Measurements from ENCODE around the gene GABRD. TPM values are rescaled to one million over a fixed set of nuclear protein-coding genes. Genes with fewer than 3 reads are reported as not detected.

Gene GABRD
- total RNA-seq, 2 donors from 2014 or later = not detected

GRCh38 chr1:1996207-1996651 is 22.9 kb upstream of the GABRD start:
- ATAC-seq (ENCODE audit: insufficient number of reproducible peaks, low FRiP score, low read depth) (no peak), DNase-seq (ENCODE audit: low spot score) (no peak)
- Histone ChIP-seq H3K36me3 (no peaks in the 10 kb centered on the region), H3K4me1 (ENCODE audit: control insufficient read depth in 1 of 2, low read depth in 2 of 2) (no peaks in the 10 kb centered on the region), H3K4me3 (no peak overlapping the region), H3K27me3 (replicated peaks; ENCODE audit: insufficient read depth) (no peaks in the 10 kb centered on the region), H3K27ac (no peak overlapping the region), H3K9me3 (no peaks in the 10 kb centered on the region)
- no peak for TF ChIP-seq CTCF (IDR thresholded peaks at IDR 0.05)

- no peak overlapping the region for H3K27ac ChIP-seq
- TF ChIP-seq CTCF (IDR thresholded peaks at IDR 0.05) = no peak
- H3K4me1 ChIP-seq (ENCODE audit: control insufficient read depth in 1 of 2, low read depth in 2 of 2) = no peaks in the 10 kb centered on the region
- no peaks in the 10 kb centered on the region for H3K36me3 ChIP-seq
- ATAC-seq (ENCODE audit: insufficient number of reproducible peaks, low FRiP score, low read depth) (no peak), DNase-seq (ENCODE audit: low spot score) (no peak)
- no peaks in the 10 kb centered on the region for H3K9me3 ChIP-seq
- H3K27me3 ChIP-seq (replicated peaks; ENCODE audit: insufficient read depth) = peaks cover 6% of the 10 kb centered on the region
- H3K4me3 ChIP-seq = no peak overlapping the region
Measured at GRCh38 chr1:1997576-1997975, 21.6 kb upstream of the GABRD start.

GRCh38 chr1:2000432-2000831 is 18.7 kb upstream of the GABRD start:
- Histone ChIP-seq H3K27me3 (replicated peaks; ENCODE audit: insufficient read depth) (peaks cover 13% of the 10 kb centered on the region), H3K36me3 (no peaks in the 10 kb centered on the region), H3K9me3 (no peaks in the 10 kb centered on the region), H3K4me3 (no peak overlapping the region), H3K27ac (no peak overlapping the region), H3K4me1 (ENCODE audit: control insufficient read depth in 1 of 2, low read depth in 2 of 2) (no peaks in the 10 kb centered on the region)
- no peak for DNase-seq (ENCODE audit: low spot score)
- no peak for TF ChIP-seq CTCF (IDR thresholded peaks at IDR 0.05)
- ATAC-seq (ENCODE audit: insufficient number of reproducible peaks, low FRiP score, low read depth) = no peak

GRCh38 chr1:2000850-2001249 is 18.3 kb upstream of the GABRD start:
- no peak for DNase-seq (ENCODE audit: low spot score)
- H3K4me1 ChIP-seq (ENCODE audit: control insufficient read depth in 1 of 2, low read depth in 2 of 2) = no peaks in the 10 kb centered on the region
- no peak for ATAC-seq (ENCODE audit: insufficient number of reproducible peaks, low FRiP score, low read depth)
- H3K27me3 ChIP-seq (replicated peaks; ENCODE audit: insufficient read depth) = peaks cover 13% of the 10 kb centered on the region
- no peak overlapping the region for H3K4me3 ChIP-seq
- H3K27ac ChIP-seq = no peak overlapping the region
- no peaks in the 10 kb centered on the region for H3K9me3 ChIP-seq
- no peaks in the 10 kb centered on the region for H3K36me3 ChIP-seq
- TF ChIP-seq CTCF (IDR thresholded peaks at IDR 0.05) = no peak

- no peaks in the 10 kb centered on the region for H3K36me3 ChIP-seq
- ATAC-seq (ENCODE audit: insufficient number of reproducible peaks, low FRiP score, low read depth) = no peak
- H3K4me3 ChIP-seq = no peak overlapping the region
- no peaks in the 10 kb centered on the region for H3K9me3 ChIP-seq
- H3K4me1 ChIP-seq (ENCODE audit: control insufficient read depth in 1 of 2, low read depth in 2 of 2) = no peaks in the 10 kb centered on the region
- no peak for TF ChIP-seq CTCF (IDR thresholded peaks at IDR 0.05)
- no peak overlapping the region for H3K27ac ChIP-seq
- H3K27me3 ChIP-seq (replicated peaks; ENCODE audit: insufficient read depth) = peaks cover 13% of the 10 kb centered on the region
- DNase-seq (ENCODE audit: low spot score) = no peak
Measured at GRCh38 chr1:2001773-2002411, 17.3 kb upstream of the GABRD start.

Measured in thoracic aorta (tissue), 2 donors.